HepG2 (cell line): ENCODE results near the gene PATL2. TPM values are rescaled to one million over a fixed set of nuclear protein-coding genes. Genes with fewer than 3 reads are reported as not detected.

Experiments used
- ATAC-seq: fragments of 200-7000 bp; cut with Tn5 transposase; 3 replicates; pipeline ENCODE4 v1.9.1; 2020; ENCODE audit warnings: mild to moderate bottlenecking, moderate library complexity
- BruUV-seq: library from RNA; stranded (reverse); fragments of 400-500 nt; replicated peaks from 2 replicates; lab custom pipeline; 2021; lab: Mats Ljungman, UMichigan
- CTCF ChIA-PET: fragments of 300-600 bp; formaldehyde crosslinking; extraction: SDS; loops from one replicate; lab custom pipeline; 2021; ENCODE audit warnings: low total read pairs, inconsistent platforms, low intra/inter-chr PET ratio; lab: Yijun Ruan, JAX
- POLR2A ChIA-PET: fragments of 350-600 bp; sonication (Branson Sonifier 250); formaldehyde crosslinking; loops from one replicate; lab custom pipeline; 2020; ENCODE audit warnings: antibody characterized with exemption, inconsistent platforms; lab: Yijun Ruan, JAX
- DNase-seq: peaks from one replicate; pipeline ENCODE4 v3.0.0-alpha.2; 2015; ENCODE audit warnings: low spot score
- FAIRE-seq: peaks from 3 replicates; lab custom pipeline; 2011; peaks lifted over from hg19 to GRCh38; lab: Jason Lieb, UNC
- H2AFZ ChIP-seq: one replicate; pipeline ENCODE4 v1.6.1; 2011; ENCODE audit warnings: low read length, inconsistent platforms
- H3K27ac ChIP-seq: fragments of 300-600 bp; 3 replicates; pipeline ENCODE4 v1.8.0; 2011; ENCODE audit warnings: mixed run types, mild to moderate bottlenecking, mixed read lengths, low read length, inconsistent platforms; ENCODE audit not compliant: insufficient read depth; ENCODE audit errors: extremely low read length
- H3K27me3 ChIP-seq, 2 experiments: fragments of 200-600 bp in 1 of 2; 2 replicates in 1 of 2; 3 replicates in 1 of 2; pipeline versions ENCODE4 v1.6.0 to v1.8.0; 2011; ENCODE audit warnings: low read length in 2 of 2, mild to moderate bottlenecking in 2 of 2, moderate library complexity in 2 of 2, inconsistent platforms in 1 of 2; ENCODE audit not compliant: insufficient read depth in 2 of 2, control insufficient read depth in 1 of 2
- H3K36me3 ChIP-seq, 2 experiments: fragments of 200-600 bp in 1 of 2; replicated peaks in 1 of 2; 2 replicates in 1 of 2; 3 replicates in 1 of 2; pipeline versions ENCODE4 v1.5.1 to v1.8.0; 2011; ENCODE audit warnings: low read length in 2 of 2, inconsistent platforms in 1 of 2; ENCODE audit not compliant: insufficient read depth in 2 of 2, control insufficient read depth in 1 of 2
- H3K4me1 ChIP-seq: 2 replicates; pipeline ENCODE4 v1.5.1; 2012; ENCODE audit warnings: low read length, inconsistent platforms; ENCODE audit not compliant: insufficient read depth
- H3K4me2 ChIP-seq: 2 replicates; pipeline ENCODE4 v1.6.0; 2011; ENCODE audit warnings: low read depth, low read length, inconsistent platforms
- H3K4me3 ChIP-seq, 3 experiments: fragments of 200-600 bp in 1 of 3; sonication (generic), shearing (Covaris generic) in 1 of 3; replicated peaks in 1 of 3; 2 replicates each; pipeline ENCODE4 v1.5.1; 2011 to 2016; ENCODE audit warnings: low read length in 3 of 3, inconsistent platforms in 2 of 3, low read depth in 2 of 3, mild to moderate bottlenecking in 2 of 3, control low read depth in 1 of 3, mixed read lengths in 1 of 3; ENCODE audit not compliant: insufficient read depth in 1 of 3
- H3K79me2 ChIP-seq: one replicate; pipeline ENCODE4 v1.6.1; 2011; ENCODE audit warnings: low read length, inconsistent platforms; ENCODE audit not compliant: insufficient read depth
- H3K9ac ChIP-seq: 2 replicates; pipeline ENCODE4 v1.6.0; 2011; ENCODE audit warnings: mild to moderate bottlenecking, low read depth, low read length, inconsistent platforms; ENCODE audit not compliant: insufficient read depth
- H3K9me3 ChIP-seq: 2 replicates; pipeline ENCODE4 v1.5.1; 2012; ENCODE audit warnings: mild to moderate bottlenecking, low read length
- H4K20me1 ChIP-seq: 2 replicates; pipeline ENCODE4 v1.6.0; 2011; ENCODE audit warnings: inconsistent platforms, mild to moderate bottlenecking, low read length, moderate library complexity; ENCODE audit not compliant: insufficient read depth
- BRCA1 ChIP-seq: sonication (generic); formaldehyde crosslinking; IDR thresholded peaks from 2 replicates; pipeline ENCODE4 v1.4.0; 2020; ENCODE audit warnings: missing genetic modification reagents
- GZF1 ChIP-seq: sonication (generic); formaldehyde crosslinking; IDR thresholded peaks from 2 replicates; pipeline ENCODE4 v1.5.1; 2020; ENCODE audit warnings: mild to moderate bottlenecking, missing genetic modification reagents
- HNF4G ChIP-seq, 2 experiments: sonication (generic) in 1 of 2; formaldehyde crosslinking in 1 of 2; IDR thresholded peaks; 2 replicates each; pipeline versions ENCODE4 v1.4.0 to v1.6.1; 2011 to 2020; ENCODE audit warnings: borderline replicate concordance in 2 of 2, low read depth in 2 of 2, mild to moderate bottlenecking in 2 of 2, low read length in 1 of 2, missing genetic modification reagents in 1 of 2, moderate library complexity in 1 of 2
- JUNB ChIP-seq: sonication (generic); formaldehyde crosslinking; IDR thresholded peaks from 2 replicates; pipeline ENCODE4 v1.8.0; 2022; ENCODE audit warnings: missing genetic modification reagents, mild to moderate bottlenecking, borderline replicate concordance
- KAT7 ChIP-seq: IDR thresholded peaks from 2 replicates; pipeline ENCODE4 v1.6.1; 2018; ENCODE audit warnings: borderline replicate concordance, missing compliant biosample characterization
- KLF16 ChIP-seq, 2 experiments: sonication (generic) in 1 of 2; formaldehyde crosslinking in 1 of 2; IDR thresholded peaks; 2 replicates each; pipeline versions ENCODE4 v1.6.1 to v1.8.0; 2016 to 2023; ENCODE audit warnings: missing genetic modification reagents in 2 of 2, missing compliant biosample characterization in 1 of 2
- MTF1 ChIP-seq: sonication (generic); formaldehyde crosslinking; IDR thresholded peaks from 2 replicates; pipeline ENCODE4 v1.5.0; 2020; ENCODE audit warnings: missing genetic modification reagents
- MYNN ChIP-seq: sonication (generic); formaldehyde crosslinking; IDR thresholded peaks from 2 replicates; pipeline ENCODE4 v1.4.0; 2020; ENCODE audit warnings: mild to moderate bottlenecking, low read depth, missing genetic modification reagents
- NCOA1 ChIP-seq: sonication (generic); formaldehyde crosslinking; IDR thresholded peaks from 2 replicates; pipeline ENCODE4 v1.9.0; 2021; ENCODE audit warnings: missing genetic modification reagents
- NFE2L1 ChIP-seq: sonication (generic); formaldehyde crosslinking; IDR thresholded peaks from 2 replicates; pipeline ENCODE4 v1.4.0; 2020; ENCODE audit warnings: missing genetic modification reagents, mild to moderate bottlenecking, borderline replicate concordance
- RBFOX2 ChIP-seq: fragments of 200-400 bp; formaldehyde crosslinking; IDR thresholded peaks from 2 replicates; pipeline ENCODE4 v1.6.1; 2017; ENCODE audit warnings: low read depth, mild to moderate bottlenecking, low read length
- RFX1 ChIP-seq: fragments of 450-650 bp; IDR thresholded peaks from 2 replicates; pipeline ENCODE4 v1.6.1; 2017
- ZFP1 ChIP-seq: IDR thresholded peaks from 2 replicates; pipeline ENCODE4 v1.6.1; 2016
- ZNF44 ChIP-seq: sonication (generic); formaldehyde crosslinking; IDR thresholded peaks from 2 replicates; pipeline ENCODE4 v1.5.1; 2020; ENCODE audit warnings: mild to moderate bottlenecking, missing genetic modification reagents
- ZNF660 ChIP-seq: sonication (generic); formaldehyde crosslinking; IDR thresholded peaks from 2 replicates; pipeline ENCODE4 v1.5.1; 2020; ENCODE audit warnings: mild to moderate bottlenecking, low read depth, missing genetic modification reagents, borderline replicate concordance
- ZNF749 ChIP-seq: sonication (generic); formaldehyde crosslinking; IDR thresholded peaks from 2 replicates; pipeline ENCODE4 v1.8.0; 2022; ENCODE audit warnings: mild to moderate bottlenecking, missing genetic modification reagents, moderate library complexity, borderline replicate concordance
- ZNF784 ChIP-seq: sonication (generic); formaldehyde crosslinking; IDR thresholded peaks from 2 replicates; pipeline ENCODE4 v1.5.1; 2020; ENCODE audit warnings: missing genetic modification reagents, mild to moderate bottlenecking, borderline replicate concordance
- WGBS: methylation state at CpG from one replicate; pipeline ENCODE4 v1.1.6; 2017; ENCODE audit warnings: low lambda C conversion rate; 5-methylcytosine and 5-hydroxymethylcytosine counted together
- in situ Hi-C: cut with HindIII; loops from 2 replicates; pipeline ENCODE4 v1.10.0; 2017; ENCODE audit warnings: low pct_unique_long_range_greater_than_20kb; ENCODE audit not compliant: extremely low pct_ligation_motif_present
- intact Hi-C: fragments of 100-400 bp; cut with micrococcal nuclease; formaldehyde crosslinking; loops from one replicate; pipeline ENCODE4 v1.10.0; 2022; ENCODE audit not compliant: unreplicated experiment
- polyA plus RNA-seq, 8 experiments: library from polyadenylated mRNA; depleted of rRNA in 3 of 8; stranded (reverse) in 7 of 8; unstranded in 1 of 8; fragments of >200 nt; fragmentation: Illumina TruSeq in 4 of 8; extraction: Trizol in 4 of 8; gene quantifications; 2 replicates each; pipeline versions ENCODE4 v1.2.1 to v1.2.3, GENCODE V29; 2011 to 2016; ENCODE audit warnings: low read depth in 4 of 8, missing spikeins in 1 of 8, mixed read lengths in 1 of 8; ENCODE audit not compliant: insufficient read depth in 1 of 8
- total RNA-seq, 5 experiments: library from RNA; depleted of rRNA; stranded (reverse); fragments of >200 nt; fragmentation: Illumina TruSeq; extraction: Trizol; gene quantifications; 2 replicates each; pipeline ENCODE4 v1.2.3, GENCODE V29; 2016; ENCODE audit warnings: low read depth in 1 of 5
- TF ChIP-seq, protein P1 (sequence below): sonication (generic); formaldehyde crosslinking; IDR thresholded peaks from 2 replicates; pipeline ENCODE4 v1.4.0; 2020; ENCODE audit warnings: mild to moderate bottlenecking, missing genetic modification reagents

The PATL2 gene
- total and polyA plus RNA-seq, 2 of the 13 experiments (the other 11 are each of a cell fraction or from before 2014, with no cell fraction given) = 0.15 to 0.53 TPM

GRCh38 chr15:44667039-44667360 is 44.1 kb downstream of the PATL2 start:
- in situ Hi-C loops (no loop called here), intact Hi-C loops (no loop called here)
- WGBS = 23% methylated on average over 3 of the region's 3 CpGs
- Histone ChIP-seq H3K4me1 (peaks cover 31% of the 10 kb centered on the region), H3K27me3 (peaks cover 2 to 5% of the 10 kb centered on the region in 2 experiments; a peak in 3 of 5 replicates), H3K9me3 (no peaks in the 10 kb centered on the region), H3K79me2 (peaks cover 7% of the 10 kb centered on the region), H3K27ac (no peak overlapping the region), H3K4me2 (peak overlapping the region; percentile 54), H3K9ac (no peak overlapping the region), H3K4me3 (peak overlapping the region in 1 of 3 experiments; percentile 44; a peak in 3 of 6 replicates), H4K20me1 (no peaks in the 10 kb centered on the region), H2AFZ (peak overlapping the region; percentile 12), H3K36me3 (no peaks in the 10 kb centered on the region)
- no peak for FAIRE-seq
- ChIA-PET CTCF (no interaction called here), POLR2A (interaction anchor here (1.0 to 1.1 kb wide), 2 partner anchors 60 to 62 kb away, joined by 3 read pairs; no protein-coding TSS in a partner anchor)
- TF ChIP-seq KLF16 (CRISPR knock-in tag; IDR thresholded peaks at IDR 0.05) = no peak
- TF ChIP-seq MYNN = no peak
- TF ChIP-seq ZNF784 (CRISPR knock-in tag) = no peak
- TF ChIP-seq KAT7 (CRISPR knock-in tag) = no peak
- ATAC-seq = no peak
- no TSS peak for BruUV-seq
- DNase-seq = no peak

- Histone ChIP-seq H3K4me3 (peak overlapping the region; percentile 5 to 44 (median 12); a peak in 5 of 6 replicates), H3K4me1 (peaks cover 31% of the 10 kb centered on the region), H3K79me2 (peaks cover 13% of the 10 kb centered on the region), H3K36me3 (no peaks in the 10 kb centered on the region), H3K9me3 (no peaks in the 10 kb centered on the region), H3K27ac (no peak overlapping the region), H3K9ac (no peak overlapping the region), H3K4me2 (peak overlapping the region; percentile 54), H2AFZ (peak overlapping the region; percentile 12), H3K27me3 (peaks cover 0 to 5% of the 10 kb centered on the region in 2 experiments; a peak in 1 of 5 replicates), H4K20me1 (no peaks in the 10 kb centered on the region)
- no TSS peak for BruUV-seq
- in situ Hi-C loops (no loop called here), intact Hi-C loops (no loop called here)
- ATAC-seq (no peak), DNase-seq (no peak), FAIRE-seq (no peak)
- 5% methylated on average over 5 of the region's 5 CpGs for WGBS
- ChIA-PET CTCF (no interaction called here), POLR2A (interaction anchor here (1.0 to 4.2 kb wide), 4 partner anchors 46 to 62 kb away, joined by 3 to 115 read pairs (median 3); no protein-coding TSS in a partner anchor)
- TF ChIP-seq, protein P1, sequence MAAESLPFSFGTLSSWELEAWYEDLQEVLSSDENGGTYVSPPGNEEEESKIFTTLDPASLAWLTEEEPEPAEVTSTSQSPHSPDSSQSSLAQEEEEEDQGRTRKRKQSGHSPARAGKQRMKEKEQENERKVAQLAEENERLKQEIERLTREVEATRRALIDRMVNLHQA (CRISPR knock-in tag) = no peak
- TF ChIP-seq ZNF44 (no peak), BRCA1 (CRISPR knock-in tag) (no peak), ZNF749 (CRISPR knock-in tag) (no peak), ZFP1 (CRISPR knock-in tag) (no peak), ZNF660 (CRISPR knock-in tag) (no peak), RBFOX2 (no peak), RFX1 (no peak), HNF4G (IDR thresholded peaks at IDR 0.05; ENCODE audit: borderline replicate concordance, low read depth, low read length) (no peak), HNF4G (CRISPR knock-in tag; IDR thresholded peaks at IDR 0.05; ENCODE audit: borderline replicate concordance, low read depth) (no peak), NCOA1 (CRISPR knock-in tag) (no peak), JUNB (CRISPR knock-in tag) (no peak), MTF1 (no peak), GZF1 (CRISPR knock-in tag) (no peak), NFE2L1 (CRISPR knock-in tag) (no peak)
Measured at GRCh38 chr15:44666210-44667038, 44.7 kb downstream of the PATL2 start.
